Gastrocnemius medialis (tissue), 4 donors: Measurements from ENCODE around the gene GCK.

Experiments
- CTCF ChIP-seq, 5 experiments: fragments of 450-650 bp in 3 of 5; fragments of 200-600 bp in 2 of 5; sonication (generic) in 2 of 5; IDR thresholded peaks in 4 of 5; conservative IDR thresholded peaks in 1 of 5; 1 replicate in 4 of 5; 2 replicates in 1 of 5; pipeline ENCODE4 v1.5.1; 2016 to 2019; ENCODE audit warnings: antibody characterized with exemption in 5 of 5, mild to moderate bottlenecking in 3 of 5, moderate library complexity in 3 of 5
- POLR2A ChIP-seq, 2 donors: fragments of 450-650 bp; IDR thresholded peaks; one replicate each; pipeline ENCODE4 v1.6.1; 2017; ENCODE audit warnings: antibody characterized with exemption in 2 of 2, mild to moderate bottlenecking in 2 of 2, moderate library complexity in 2 of 2

- TF ChIP-seq CTCF (IDR thresholded peaks at IDR 0.05 in 4 of 5, conservative IDR thresholded peaks at IDR 0.05 in 1 of 5) (no peak), POLR2A (IDR thresholded peaks at IDR 0.05) (no peak)
These were observed 8.2 kb upstream of the GCK start for GRCh38 chr7:44197474-44197873.
